GM19455 (cell line): Measurements from ENCODE around the gene SPINK4.

ENCODE experiments used
- ATAC-seq: cut with Tn5 transposase; IDR thresholded peaks from one replicate; pipeline ENCODE4 v1.9.1; 2021; ENCODE audit not compliant: unreplicated experiment

Gene SPINK4

GRCh38 chr9:33290247-33291030, 50.5 kb downstream of the SPINK4 start, which contains the start of gene NFX1:
NFX1 (plus strand) TSS chr9:33290516; CDS start chr9:33290573, 57 bp downstream.
- ATAC-seq: peak; percentile 89

GRCh38 chr9:33291031-33291397, 51.0 kb downstream of the SPINK4 start:
- no peak for ATAC-seq

- ATAC-seq: no peak
Measured at GRCh38 chr9:33291901-33292300, 51.9 kb downstream of the SPINK4 start.

- no peak for ATAC-seq
Measured at GRCh38 chr9:33293782-33294181, 53.8 kb downstream of the SPINK4 start.

GRCh38 chr9:33294670-33295432, 54.9 kb downstream of the SPINK4 start:
- no peak for ATAC-seq

GRCh38 chr9:33295571-33295970, 55.6 kb downstream of the SPINK4 start:
- ATAC-seq: peak; percentile 44

GRCh38 chr9:33297432-33297831, 57.5 kb downstream of the SPINK4 start:
- ATAC-seq: peak; percentile 87
